ENCODE data around the gene ZNF683. TPM values are rescaled to one million over a fixed set of nuclear protein-coding genes. Genes with fewer than 3 reads are reported as not detected.

The ZNF683 gene
- total and polyA plus RNA-seq, 4 experiments from 2014 or later, result 0.49 to 0.63 TPM; not detected in 2

DNA sequence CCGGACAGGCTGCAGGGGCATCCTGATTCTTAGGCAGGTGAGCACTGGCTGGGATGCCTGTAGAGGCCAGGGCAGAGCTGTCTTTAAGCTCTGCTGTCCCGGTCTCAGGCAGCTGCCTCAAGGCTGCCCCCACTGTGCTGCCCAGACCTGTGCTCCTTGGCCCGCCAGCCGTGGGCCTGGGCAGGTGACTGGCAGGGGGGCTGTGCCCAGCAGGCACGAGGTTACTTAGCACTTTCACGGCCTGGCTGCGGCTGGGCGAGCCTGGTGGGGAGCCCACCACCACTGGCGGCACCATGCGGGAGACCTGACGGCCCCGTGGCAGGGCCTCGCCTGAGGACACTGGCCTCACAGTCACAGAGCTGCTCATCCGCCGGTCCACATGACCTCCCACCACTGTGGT is 26.8 kb downstream of the ZNF683 start:
- intact Hi-C loops (cut with micrococcal nuclease), result no loop called here
- Histone ChIP-seq H3K4me1 (ENCODE audit: insufficient read depth, low read length) (no peaks in the 10 kb centered on the region), H3K27me3 (ENCODE audit: insufficient read depth, low read length) (no peaks in the 10 kb centered on the region), H3K27ac (ENCODE audit: low read depth, low read length) (no peak overlapping the region), H3K36me3 (ENCODE audit: insufficient read depth, low read length) (no peaks in the 10 kb centered on the region), H3K9me3 (ENCODE audit: control insufficient read depth in 1 of 2, low read length in 2 of 2) (no peaks in the 10 kb centered on the region), H3K4me3 (ENCODE audit: low read length in 2 of 2) (no peak overlapping the region)
- no peak for DNase-seq
- Mint-ChIP-seq H3K27me3 (no peaks in the 10 kb centered on the region), H3K36me3 (no peaks in the 10 kb centered on the region), H3K4me1 (no peaks in the 10 kb centered on the region), H3K27ac (no peak overlapping the region), H3K4me3 (no peak overlapping the region), H3K9me3 (no peaks in the 10 kb centered on the region)
- POLR2A ChIA-PET (ENCODE audit: partially characterized antibody), result interaction anchor here (1.3 to 1.9 kb wide), 2 partner anchors 13 to 33 kb away, joined by 3 to 6 read pairs; no protein-coding TSS in a partner anchor
- CTCF ChIA-PET (ENCODE audit: partially characterized antibody), result interaction anchor here (0.6 to 3.3 kb wide), 2 partner anchors 19 to 89 kb away, joined by 4 to 11 read pairs; no protein-coding TSS in a partner anchor

DNA sequence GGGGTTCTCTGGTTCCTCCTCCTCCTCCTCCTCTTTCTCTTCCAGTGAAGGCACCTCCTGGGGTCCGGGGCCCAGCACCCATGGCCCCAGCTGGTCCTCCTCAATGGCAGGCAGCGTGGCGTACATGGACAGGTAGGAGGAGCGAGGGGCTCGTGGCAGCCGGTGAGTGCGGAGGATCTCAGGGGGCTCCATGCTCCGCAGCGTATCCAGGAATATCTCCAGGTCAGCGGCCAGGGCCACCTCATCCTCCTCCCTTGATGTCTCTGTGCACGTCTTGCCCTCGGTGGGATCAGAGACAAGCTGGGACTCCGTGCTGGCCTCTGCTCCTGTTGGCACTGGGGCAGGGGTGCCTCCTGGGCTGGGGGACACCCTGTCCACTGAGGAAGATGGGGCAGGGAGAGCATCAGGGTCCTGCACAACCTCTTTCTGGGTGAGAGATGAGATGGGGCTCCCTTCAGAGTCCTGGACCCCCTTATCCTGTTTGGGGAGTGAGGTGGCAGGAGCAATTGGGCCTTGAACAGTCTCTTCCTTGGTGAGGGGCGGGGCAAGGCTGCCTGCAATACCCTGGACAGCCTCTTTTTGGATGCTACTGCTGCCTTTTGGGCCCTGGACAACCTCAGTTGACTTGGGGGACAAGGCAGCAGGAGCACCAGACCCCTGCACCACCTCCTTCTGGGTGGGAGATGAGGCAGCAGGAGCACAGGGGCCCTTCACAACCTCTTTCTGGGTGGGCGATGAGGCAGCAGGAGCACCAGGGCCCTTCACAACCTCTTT is 28.2 kb downstream of the ZNF683 start:
- DNase-seq, result no peak
- intact Hi-C loops (cut with micrococcal nuclease), result no loop called here
- Histone ChIP-seq H3K9me3 (ENCODE audit: control insufficient read depth in 1 of 2, low read length in 2 of 2) (no peaks in the 10 kb centered on the region), H3K4me3 (ENCODE audit: low read length in 2 of 2) (no peak overlapping the region), H3K27ac (ENCODE audit: low read depth, low read length) (no peak overlapping the region), H3K36me3 (ENCODE audit: insufficient read depth, low read length) (no peaks in the 10 kb centered on the region), H3K27me3 (ENCODE audit: insufficient read depth, low read length) (no peaks in the 10 kb centered on the region), H3K4me1 (ENCODE audit: insufficient read depth, low read length) (no peaks in the 10 kb centered on the region)
- Mint-ChIP-seq H3K27ac (no peak overlapping the region), H3K36me3 (no peaks in the 10 kb centered on the region), H3K4me1 (peaks cover 0 to 5% (median 0%) of the 10 kb centered on the region in 4 donors), H3K27me3 (no peaks in the 10 kb centered on the region), H3K9me3 (no peaks in the 10 kb centered on the region), H3K4me3 (no peak overlapping the region)
- POLR2A ChIA-PET (ENCODE audit: partially characterized antibody), result no interaction called here
- CTCF ChIA-PET (ENCODE audit: partially characterized antibody), result interaction anchor here (1.1 kb wide), 1 partner anchor 19 kb away, joined by 3 read pairs; no protein-coding TSS in a partner anchor

DNA sequence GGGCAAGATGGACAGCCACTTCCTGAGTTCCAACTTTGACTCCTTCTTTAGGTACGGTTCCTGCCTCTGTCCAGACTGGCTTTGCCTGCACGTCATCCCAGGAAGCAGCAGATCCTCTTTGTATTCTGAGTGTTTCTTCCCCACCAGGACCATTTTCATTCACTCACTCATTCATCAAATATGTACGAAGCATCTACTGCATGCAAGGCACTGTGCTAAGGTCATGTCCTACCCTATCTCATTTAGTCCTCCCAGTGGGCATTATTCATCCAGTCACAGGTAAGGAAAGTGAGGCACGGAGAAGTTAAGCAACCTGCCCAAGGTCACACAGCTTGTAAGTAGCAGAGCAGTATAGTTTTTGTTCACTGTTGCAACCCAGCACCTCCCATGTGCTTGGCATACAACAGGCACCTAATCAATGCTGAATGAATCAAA is 32.5 kb downstream of the ZNF683 start:
- H3K4me3 Mint-ChIP-seq, result no peak overlapping the region
- ChIA-PET POLR2A (ENCODE audit: partially characterized antibody) (interaction anchor here (1.6 kb wide), 2 partner anchors 22 to 56 kb away, joined by 4 to 5 read pairs; partner anchors contain the start of gene CD52), CTCF (ENCODE audit: partially characterized antibody) (no interaction called here)
- H3K27ac Mint-ChIP-seq, result peak overlapping the region in 3 of 7 donors; percentile 13 to 57 (median 27)
- peaks cover 0 to 2% (median 0%) of the 10 kb centered on the region in 8 donors for H3K9me3 Mint-ChIP-seq
- no peaks in the 10 kb centered on the region for H3K9me3 ChIP-seq (ENCODE audit: control insufficient read depth in 1 of 2, low read length in 2 of 2)
- intact Hi-C loops (cut with micrococcal nuclease), result no loop called here
- no peak for DNase-seq
- no peaks in the 10 kb centered on the region for H3K27me3 ChIP-seq (ENCODE audit: insufficient read depth, low read length)
- peaks cover 0 to 30% (median 7%) of the 10 kb centered on the region in 4 donors for H3K4me1 Mint-ChIP-seq
- no peaks in the 10 kb centered on the region for H3K36me3 ChIP-seq (ENCODE audit: insufficient read depth, low read length)
- H3K4me3 ChIP-seq (ENCODE audit: low read length in 2 of 2), result no peak overlapping the region
- H3K36me3 Mint-ChIP-seq, result no peaks in the 10 kb centered on the region
- H3K4me1 ChIP-seq (ENCODE audit: insufficient read depth, low read length), result peaks cover 15% of the 10 kb centered on the region
- H3K27ac ChIP-seq (ENCODE audit: low read depth, low read length), result no peak overlapping the region
- H3K27me3 Mint-ChIP-seq, result no peaks in the 10 kb centered on the region

DNA sequence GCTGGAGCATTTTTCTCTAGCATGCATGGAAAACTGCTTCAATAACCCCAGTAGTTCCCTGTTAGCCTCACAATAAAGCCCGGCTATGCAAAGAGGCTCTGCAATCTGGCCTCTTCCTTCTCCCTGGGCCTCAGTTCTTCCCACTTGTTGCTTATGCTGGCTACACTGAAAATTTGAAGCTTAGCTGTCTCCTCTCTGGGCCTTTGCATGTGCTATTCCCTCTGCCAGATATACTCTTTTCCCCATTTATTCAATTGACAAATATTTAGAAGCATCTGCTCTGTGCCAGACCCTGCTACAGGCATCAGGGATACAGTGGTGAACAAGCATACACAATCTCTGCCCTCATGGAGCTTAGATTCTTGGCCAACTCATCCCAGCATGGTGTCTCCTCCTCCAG is 33.9 kb downstream of the ZNF683 start:
- CTCF ChIA-PET (ENCODE audit: partially characterized antibody), result interaction anchor here (0.8 to 1.1 kb wide), 4 partner anchors 26 to 105 kb away, joined by 3 read pairs; partner anchors contain the start of gene CEP85
- Histone ChIP-seq H3K4me1 (ENCODE audit: insufficient read depth, low read length) (peaks cover 19% of the 10 kb centered on the region), H3K27me3 (ENCODE audit: insufficient read depth, low read length) (no peaks in the 10 kb centered on the region), H3K4me3 (ENCODE audit: low read length in 2 of 2) (no peak overlapping the region), H3K27ac (ENCODE audit: low read depth, low read length) (no peak overlapping the region), H3K9me3 (ENCODE audit: control insufficient read depth in 1 of 2, low read length in 2 of 2) (no peaks in the 10 kb centered on the region), H3K36me3 (ENCODE audit: insufficient read depth, low read length) (no peaks in the 10 kb centered on the region)
- Mint-ChIP-seq H3K4me1 (peaks cover 0 to 33% (median 9%) of the 10 kb centered on the region in 4 donors), H3K9me3 (peaks cover 0 to 2% (median 0%) of the 10 kb centered on the region in 8 donors), H3K27ac (peak overlapping the region in 5 of 7 donors; percentile 2 to 75 (median 57)), H3K4me3 (peak overlapping the region in 1 of 8 donors; percentile 22), H3K36me3 (no peaks in the 10 kb centered on the region), H3K27me3 (no peaks in the 10 kb centered on the region)
- intact Hi-C loops (cut with micrococcal nuclease), result loop anchor here (5.0 kb wide), 1 partner anchor 69 kb away; no protein-coding TSS in a partner anchor
- POLR2A ChIA-PET (ENCODE audit: partially characterized antibody), result interaction anchor here (0.9 to 2.0 kb wide), 5 partner anchors 15 to 60 kb away, joined by 3 to 7 read pairs (median 4); partner anchors contain the start of gene CD52
- no peak for DNase-seq

DNA sequence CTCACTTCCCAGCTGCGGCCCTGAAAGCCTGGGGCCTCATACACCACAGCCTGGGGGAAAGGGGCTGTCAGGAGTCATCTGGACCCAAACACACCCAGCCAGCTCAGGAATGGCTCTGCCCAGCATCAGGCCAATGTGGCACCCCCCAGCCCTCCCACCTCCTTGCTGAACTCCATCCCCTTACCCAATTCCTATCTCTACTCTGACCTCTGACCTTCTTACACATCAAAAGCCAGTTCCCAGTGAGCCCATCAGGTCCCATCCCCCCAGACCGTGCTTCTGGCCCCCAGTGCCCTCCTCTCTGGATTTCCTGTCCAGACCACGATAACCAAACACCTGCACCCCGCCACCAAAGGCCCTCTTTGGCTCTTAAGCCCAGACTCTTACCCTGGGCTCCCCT is 34.9 kb downstream of the ZNF683 start:
- H3K27ac Mint-ChIP-seq, result peak overlapping the region in 4 of 7 donors; percentile 37 to 89 (median 81)
- no peak for DNase-seq
- peaks cover 19% of the 10 kb centered on the region for H3K4me1 ChIP-seq (ENCODE audit: insufficient read depth, low read length)
- peaks cover 0 to 2% (median 0%) of the 10 kb centered on the region in 8 donors for H3K9me3 Mint-ChIP-seq
- no peak overlapping the region for H3K4me3 ChIP-seq (ENCODE audit: low read length in 2 of 2)
- no peak overlapping the region for H3K27ac ChIP-seq (ENCODE audit: low read depth, low read length)
- POLR2A ChIA-PET (ENCODE audit: partially characterized antibody), result interaction anchor here (0.9 to 2.2 kb wide), 4 partner anchors 14 to 37 kb away, joined by 3 to 7 read pairs (median 4); no protein-coding TSS in a partner anchor
- intact Hi-C loops (cut with micrococcal nuclease), result loop anchor here (5.0 kb wide), 1 partner anchor 70 kb away; no protein-coding TSS in a partner anchor
- no peaks in the 10 kb centered on the region for H3K9me3 ChIP-seq (ENCODE audit: control insufficient read depth in 1 of 2, low read length in 2 of 2)
- CTCF ChIA-PET (ENCODE audit: partially characterized antibody), result interaction anchor here (1.0 to 3.6 kb wide), 2 partner anchors 26 to 40 kb away, joined by 3 to 12 read pairs; no protein-coding TSS in a partner anchor
- H3K36me3 Mint-ChIP-seq, result no peaks in the 10 kb centered on the region
- H3K36me3 ChIP-seq (ENCODE audit: insufficient read depth, low read length), result no peaks in the 10 kb centered on the region
- H3K4me1 Mint-ChIP-seq, result peaks cover 0 to 33% (median 9%) of the 10 kb centered on the region in 4 donors
- H3K27me3 ChIP-seq (ENCODE audit: insufficient read depth, low read length), result no peaks in the 10 kb centered on the region
- peak overlapping the region in 5 of 8 donors; percentile 6 to 76 (median 54) for H3K4me3 Mint-ChIP-seq
- no peaks in the 10 kb centered on the region for H3K27me3 Mint-ChIP-seq

DNA sequence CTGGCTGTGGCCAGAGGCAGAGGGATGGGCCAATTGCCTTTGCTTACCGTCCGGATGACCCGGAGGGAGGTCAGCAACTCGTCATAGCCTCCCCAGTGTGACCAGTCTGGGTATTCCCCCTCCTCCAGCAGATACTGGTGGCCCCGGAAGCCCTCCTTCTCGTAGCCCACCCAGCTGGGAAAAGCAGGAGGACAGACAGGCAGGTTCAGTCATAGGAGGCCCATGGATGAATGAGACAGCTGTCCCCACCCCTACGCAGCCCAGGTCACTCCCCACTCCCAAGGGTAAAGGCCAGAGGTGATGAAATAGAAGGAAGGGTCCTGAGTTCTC is 35.4 kb downstream of the ZNF683 start:
- no peak for DNase-seq
- H3K27ac ChIP-seq (ENCODE audit: low read depth, low read length), result no peak overlapping the region
- POLR2A ChIA-PET (ENCODE audit: partially characterized antibody), result interaction anchor here (0.6 to 8.4 kb wide), 8 partner anchors 17 to 61 kb away, joined by 3 to 76 read pairs (median 5); partner anchors contain the start of genes CD52 and SH3BGRL3

More for the DNA sequence above, 35.4 kb downstream of the ZNF683 start:
- H3K27ac Mint-ChIP-seq, result peak overlapping the region in 4 of 7 donors; percentile 30 to 75 (median 66)
- H3K9me3 Mint-ChIP-seq, result peaks cover 0 to 2% (median 0%) of the 10 kb centered on the region in 8 donors
- no peaks in the 10 kb centered on the region for H3K36me3 Mint-ChIP-seq
- Histone ChIP-seq H3K27me3 (ENCODE audit: insufficient read depth, low read length) (no peaks in the 10 kb centered on the region), H3K36me3 (ENCODE audit: insufficient read depth, low read length) (no peaks in the 10 kb centered on the region), H3K4me3 (ENCODE audit: low read length in 2 of 2) (no peak overlapping the region), H3K4me1 (ENCODE audit: insufficient read depth, low read length) (peaks cover 19% of the 10 kb centered on the region), H3K9me3 (ENCODE audit: control insufficient read depth in 1 of 2, low read length in 2 of 2) (no peaks in the 10 kb centered on the region)
- H3K27me3 Mint-ChIP-seq, result no peaks in the 10 kb centered on the region
- H3K4me1 Mint-ChIP-seq, result peaks cover 0 to 33% (median 9%) of the 10 kb centered on the region in 4 donors
- CTCF ChIA-PET (ENCODE audit: partially characterized antibody), result interaction anchor here (1.1 to 3.6 kb wide), 3 partner anchors 21 to 55 kb away, joined by 3 to 12 read pairs (median 4); no protein-coding TSS in a partner anchor
- H3K4me3 Mint-ChIP-seq, result peak overlapping the region; percentile 40 to 76 (median 64)
- intact Hi-C loops (cut with micrococcal nuclease), result loop anchor here (5.0 kb wide), 1 partner anchor 70 kb away; no protein-coding TSS in a partner anchor

All from CD4-positive, alpha-beta memory T cell (primary cell).